ENCODE data around the gene SPSB1.

DNA sequence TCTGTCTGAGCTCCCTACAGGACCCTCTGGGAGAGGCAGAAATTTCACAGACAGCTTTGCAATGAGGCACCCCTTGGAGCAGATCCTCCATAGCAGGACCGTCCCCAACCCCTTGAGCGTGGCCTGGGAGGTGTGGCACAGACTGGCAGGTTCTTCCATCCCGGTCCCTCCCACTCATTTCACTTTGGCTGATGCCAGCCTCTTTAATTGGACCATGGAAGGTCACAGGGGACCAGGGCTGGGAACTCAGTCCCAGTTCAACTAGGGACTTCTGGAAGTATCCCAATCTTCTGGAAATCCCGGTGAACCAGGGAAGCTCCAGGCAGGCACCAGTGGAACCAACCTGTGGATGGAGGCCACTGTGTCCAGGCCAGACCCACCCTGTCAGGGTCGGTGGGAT, 83.7 kb downstream of the SPSB1 start:
- TF ChIP-seq POLR2A (IDR thresholded peaks at IDR 0.05) (no peak), POLR2AphosphoS5 (IDR thresholded peaks at IDR 0.05) (no peak), EP300 (IDR thresholded peaks at IDR 0.05; ENCODE audit: low read depth) (no peak)
- TF ChIP-seq, protein P1, sequence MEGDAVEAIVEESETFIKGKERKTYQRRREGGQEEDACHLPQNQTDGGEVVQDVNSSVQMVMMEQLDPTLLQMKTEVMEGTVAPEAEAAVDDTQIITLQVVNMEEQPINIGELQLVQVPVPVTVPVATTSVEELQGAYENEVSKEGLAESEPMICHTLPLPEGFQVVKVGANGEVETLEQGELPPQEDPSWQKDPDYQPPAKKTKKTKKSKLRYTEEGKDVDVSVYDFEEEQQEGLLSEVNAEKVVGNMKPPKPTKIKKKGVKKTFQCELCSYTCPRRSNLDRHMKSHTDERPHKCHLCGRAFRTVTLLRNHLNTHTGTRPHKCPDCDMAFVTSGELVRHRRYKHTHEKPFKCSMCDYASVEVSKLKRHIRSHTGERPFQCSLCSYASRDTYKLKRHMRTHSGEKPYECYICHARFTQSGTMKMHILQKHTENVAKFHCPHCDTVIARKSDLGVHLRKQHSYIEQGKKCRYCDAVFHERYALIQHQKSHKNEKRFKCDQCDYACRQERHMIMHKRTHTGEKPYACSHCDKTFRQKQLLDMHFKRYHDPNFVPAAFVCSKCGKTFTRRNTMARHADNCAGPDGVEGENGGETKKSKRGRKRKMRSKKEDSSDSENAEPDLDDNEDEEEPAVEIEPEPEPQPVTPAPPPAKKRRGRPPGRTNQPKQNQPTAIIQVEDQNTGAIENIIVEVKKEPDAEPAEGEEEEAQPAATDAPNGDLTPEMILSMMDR (IDR thresholded peaks at IDR 0.05) = no peak
